ENCODE data around the gene OPCML.
"Not testable (repeated sequence)": the region's sequence is repeated elsewhere in the genome, so short reads cannot be mapped to it uniquely, and the experiment has no call there.

OPCML gene

GRCh38 chr11:132447761-132448160, 1084.5 kb downstream of the OPCML start:
- DNase-seq = no peak

GRCh38 chr11:132445859-132446291, 1086.4 kb downstream of the OPCML start:
- DNase-seq = no peak

- no peak for DNase-seq
Observed at GRCh38 chr11:132444911-132445310, 1087.4 kb downstream of the OPCML start.

GRCh38 chr11:132439711-132440255, 1092.5 kb downstream of the OPCML start:
- DNase-seq = no peak

- DNase-seq = no peak
Observed at GRCh38 chr11:132438418-132438817, 1093.9 kb downstream of the OPCML start.

GRCh38 chr11:132430429-132431062, 1101.8 kb downstream of the OPCML start:
- no peak for DNase-seq

GRCh38 chr11:132429685-132430084, 1102.6 kb downstream of the OPCML start:
- no peak for DNase-seq

GRCh38 chr11:132427611-132428010, 1104.7 kb downstream of the OPCML start:
- no peak for DNase-seq

GRCh38 chr11:132424433-132424832, 1107.9 kb downstream of the OPCML start:
- DNase-seq = no peak

- no peak for DNase-seq
Observed at GRCh38 chr11:132423266-132423665, 1109.0 kb downstream of the OPCML start.

- DNase-seq = no peak
Observed at GRCh38 chr11:132422722-132423121, 1109.6 kb downstream of the OPCML start.

GRCh38 chr11:132421555-132421954, 1110.7 kb downstream of the OPCML start:
- DNase-seq = no peak

- no peak for DNase-seq
Observed at GRCh38 chr11:132414451-132414850, 1117.8 kb downstream of the OPCML start.

- DNase-seq = no peak
Observed at GRCh38 chr11:132410383-132410782, 1121.9 kb downstream of the OPCML start.

- no peak for DNase-seq
Observed at GRCh38 chr11:132409573-132410355, 1122.5 kb downstream of the OPCML start.

- no peak for DNase-seq
Observed at GRCh38 chr11:132408877-132409276, 1123.4 kb downstream of the OPCML start.

GRCh38 chr11:132405728-132406127, 1126.6 kb downstream of the OPCML start:
- DNase-seq = no peak

- DNase-seq = no peak
Observed at GRCh38 chr11:132402071-132402684, 1130.1 kb downstream of the OPCML start.

GRCh38 chr11:132396318-132396717, 1136.0 kb downstream of the OPCML start:
- no peak for DNase-seq

GRCh38 chr11:132395434-132395833, 1136.9 kb downstream of the OPCML start:
- DNase-seq = no peak

- no peak for DNase-seq
Observed at GRCh38 chr11:132379540-132379939, 1152.8 kb downstream of the OPCML start.

- DNase-seq = no peak
Observed at GRCh38 chr11:132373405-132374143, 1158.7 kb downstream of the OPCML start.

- DNase-seq = not testable (repeated sequence)
Observed at GRCh38 chr11:132370114-132370513, 1162.2 kb downstream of the OPCML start.

Measured in activated T-cell treated with anti-CD3 and anti-CD28 coated beads, Interleukin-2, amount 50 U/mL, for 1 hour (primary cell).